Measurements from ENCODE around the gene PLS1. TPM values are rescaled to one million over a fixed set of nuclear protein-coding genes. Genes with fewer than 3 reads are reported as not detected.
"Not testable (repeated sequence)": the region's sequence is repeated elsewhere in the genome, so short reads cannot be mapped to it uniquely, and the experiment has no call there.

PLS1 gene
- total RNA-seq, 4 donors from 2014 or later: 13.5 to 27.8 (median 19.3) TPM

DNA sequence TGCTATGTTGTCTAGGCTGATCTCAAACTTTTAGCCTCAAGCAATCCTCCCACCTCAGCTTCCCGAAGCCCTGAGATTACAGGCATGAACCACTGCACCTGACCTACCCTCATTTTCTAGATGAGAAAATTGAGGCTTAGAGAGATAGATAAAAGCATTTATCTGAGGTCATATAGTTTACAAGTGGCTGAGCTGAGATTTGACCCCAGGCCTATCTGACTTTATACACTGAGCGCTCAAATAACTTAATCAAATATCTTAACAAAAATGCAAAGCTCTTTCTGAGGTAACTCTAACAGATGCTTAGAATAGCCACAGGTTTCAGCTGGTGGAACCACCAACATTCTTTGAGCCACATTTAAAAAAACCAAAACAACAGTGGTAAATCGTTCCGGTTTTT lies 5.5 kb downstream of the PLS1 start:
- H3K27ac ChIP-seq: no peak overlapping the region
- H3K9me3 ChIP-seq: no peaks in the 10 kb centered on the region
- no peak overlapping the region for H3K4me3 ChIP-seq
- no peak for DNase-seq
- intact Hi-C loops (cut with DNase I): no loop called here
- H3K4me1 ChIP-seq: peaks cover 3 to 16% (median 7%) of the 10 kb centered on the region in 3 donors
- H3K27me3 ChIP-seq: no peaks in the 10 kb centered on the region
- no peaks in the 10 kb centered on the region for H3K36me3 ChIP-seq
- TF ChIP-seq, protein P1, sequence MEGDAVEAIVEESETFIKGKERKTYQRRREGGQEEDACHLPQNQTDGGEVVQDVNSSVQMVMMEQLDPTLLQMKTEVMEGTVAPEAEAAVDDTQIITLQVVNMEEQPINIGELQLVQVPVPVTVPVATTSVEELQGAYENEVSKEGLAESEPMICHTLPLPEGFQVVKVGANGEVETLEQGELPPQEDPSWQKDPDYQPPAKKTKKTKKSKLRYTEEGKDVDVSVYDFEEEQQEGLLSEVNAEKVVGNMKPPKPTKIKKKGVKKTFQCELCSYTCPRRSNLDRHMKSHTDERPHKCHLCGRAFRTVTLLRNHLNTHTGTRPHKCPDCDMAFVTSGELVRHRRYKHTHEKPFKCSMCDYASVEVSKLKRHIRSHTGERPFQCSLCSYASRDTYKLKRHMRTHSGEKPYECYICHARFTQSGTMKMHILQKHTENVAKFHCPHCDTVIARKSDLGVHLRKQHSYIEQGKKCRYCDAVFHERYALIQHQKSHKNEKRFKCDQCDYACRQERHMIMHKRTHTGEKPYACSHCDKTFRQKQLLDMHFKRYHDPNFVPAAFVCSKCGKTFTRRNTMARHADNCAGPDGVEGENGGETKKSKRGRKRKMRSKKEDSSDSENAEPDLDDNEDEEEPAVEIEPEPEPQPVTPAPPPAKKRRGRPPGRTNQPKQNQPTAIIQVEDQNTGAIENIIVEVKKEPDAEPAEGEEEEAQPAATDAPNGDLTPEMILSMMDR (IDR thresholded peaks at IDR 0.05): no peak
- TF ChIP-seq POLR2A (IDR thresholded peaks at IDR 0.05): no peak
- WGBS, 2 donors: 85 to 94% methylated on average over 4 of the region's 4 CpGs

DNA sequence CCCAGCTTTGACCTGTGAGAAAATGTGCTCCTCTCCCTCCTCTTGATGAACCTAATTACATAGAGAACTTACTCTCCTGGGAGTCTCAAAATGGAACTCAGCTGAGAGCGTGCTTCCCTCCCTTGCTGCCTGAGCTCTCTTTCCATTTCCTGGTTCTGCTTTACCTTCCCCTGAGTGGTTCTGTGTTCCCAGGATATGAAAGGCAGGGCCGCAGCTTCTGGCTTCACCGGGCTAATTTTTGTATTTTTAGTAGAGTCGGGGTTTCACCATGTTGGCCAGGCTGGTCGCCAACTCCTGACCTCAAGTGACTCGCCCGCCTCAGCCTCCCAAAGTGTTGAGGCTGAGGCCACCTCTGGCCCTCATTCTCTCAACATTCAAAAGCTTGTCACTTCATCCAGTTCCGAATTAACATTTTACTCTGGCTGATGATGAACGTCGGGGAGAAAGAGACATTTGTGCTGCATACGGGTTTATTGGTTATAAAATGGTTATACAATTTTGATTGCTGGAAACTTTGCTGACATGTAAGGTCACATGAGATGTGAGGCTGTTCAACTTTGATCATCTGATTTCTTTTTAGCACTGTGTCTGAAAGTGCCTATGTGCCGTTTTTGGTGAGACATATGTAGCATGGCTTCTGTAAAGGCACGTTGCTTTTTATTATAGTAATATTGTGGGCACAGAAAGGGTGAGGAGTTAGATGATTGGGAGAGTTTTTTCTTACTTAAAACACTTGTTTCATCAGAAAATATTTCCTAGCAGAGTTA lies 6.6 kb downstream of the PLS1 start:
- intact Hi-C loops (cut with DNase I): no loop called here
- Histone ChIP-seq H3K27me3 (no peaks in the 10 kb centered on the region), H3K9me3 (no peaks in the 10 kb centered on the region), H3K4me3 (no peak overlapping the region), H3K27ac (no peak overlapping the region), H3K36me3 (no peaks in the 10 kb centered on the region), H3K4me1 (peaks cover 0 to 5% (median 0%) of the 10 kb centered on the region in 3 donors)
- DNase-seq: no peak
- no peak for TF ChIP-seq POLR2A (IDR thresholded peaks at IDR 0.05)
- TF ChIP-seq, protein P1 (IDR thresholded peaks at IDR 0.05): no peak
- 89 to 90% methylated on average over 13 of the region's 13 CpGs for WGBS, 2 donors

DNA sequence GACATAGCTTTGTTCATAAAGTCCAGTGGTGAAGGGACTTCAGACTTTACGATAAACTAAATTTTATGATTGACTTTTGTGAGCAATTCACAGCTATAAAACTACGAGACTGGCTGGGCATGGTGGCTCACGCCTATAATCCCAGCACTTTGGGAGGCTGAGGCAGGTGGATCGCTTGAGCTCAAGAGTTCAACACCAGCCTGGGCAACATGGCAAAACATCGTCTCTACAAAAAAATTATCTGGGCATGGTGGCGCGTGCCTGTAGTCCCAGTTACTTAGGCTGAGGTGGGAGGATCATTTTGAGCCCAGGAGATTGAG lies 7.2 kb downstream of the PLS1 start:
- DNase-seq; H3K4me3 ChIP-seq; H3K36me3 ChIP-seq; H3K4me1 ChIP-seq; H3K9me3 ChIP-seq; H3K27ac ChIP-seq; intact Hi-C loops (cut with DNase I); H3K27me3 ChIP-seq: not testable (repeated sequence)
- WGBS, 2 donors: 96 to 97% methylated on average over 7 of the region's 7 CpGs

DNA sequence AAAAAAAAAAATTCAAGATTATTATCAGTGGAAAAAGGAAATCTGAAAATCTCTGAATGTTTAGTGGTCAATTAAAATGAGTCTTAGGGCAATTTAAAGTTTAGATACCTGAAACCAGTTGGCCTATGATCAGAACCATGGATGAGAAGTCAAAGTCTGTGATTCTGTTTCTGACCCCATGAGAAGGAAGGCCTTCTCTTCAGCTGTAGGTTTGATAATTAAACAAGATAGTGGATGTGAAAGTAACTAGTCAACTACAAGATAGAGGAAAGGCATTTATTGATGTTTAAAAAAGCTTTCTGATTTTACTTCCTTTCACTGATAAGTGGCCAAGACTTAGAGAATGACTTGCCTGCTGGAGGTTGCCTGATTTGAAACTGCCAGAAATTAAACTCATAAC lies 8.7 kb downstream of the PLS1 start:
- Histone ChIP-seq H3K9me3 (no peaks in the 10 kb centered on the region), H3K27ac (no peak overlapping the region), H3K4me1 (no peaks in the 10 kb centered on the region), H3K36me3 (no peaks in the 10 kb centered on the region), H3K27me3 (no peaks in the 10 kb centered on the region), H3K4me3 (no peak overlapping the region)
- no peak for TF ChIP-seq POLR2A (IDR thresholded peaks at IDR 0.05)
- TF ChIP-seq, protein P1 (IDR thresholded peaks at IDR 0.05): no peak
- DNase-seq: no peak
- intact Hi-C loops (cut with DNase I): no loop called here

DNA sequence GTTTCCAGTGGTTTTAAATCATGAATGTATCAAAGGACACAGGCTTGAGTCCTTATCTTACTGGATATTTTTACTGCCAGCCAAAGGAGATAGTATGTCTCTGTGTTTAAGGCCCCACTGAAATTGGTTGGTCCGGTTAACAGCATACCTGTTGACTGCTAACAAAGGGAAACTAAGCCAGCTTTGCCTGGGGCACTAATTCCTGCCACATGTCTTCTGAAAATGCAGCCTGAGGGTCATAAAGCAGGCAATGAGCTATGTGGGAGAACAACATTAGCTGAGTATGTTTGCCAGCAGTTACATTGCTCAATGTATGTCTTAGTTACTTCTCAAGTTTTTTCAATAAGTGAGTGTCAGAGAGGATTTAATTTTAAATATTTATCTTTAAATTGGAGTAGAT lies 12.4 kb downstream of the PLS1 start:
- Histone ChIP-seq H3K27ac (no peak overlapping the region), H3K36me3 (no peaks in the 10 kb centered on the region), H3K4me1 (no peaks in the 10 kb centered on the region), H3K4me3 (no peak overlapping the region), H3K9me3 (no peaks in the 10 kb centered on the region), H3K27me3 (no peaks in the 10 kb centered on the region)
- no peak for DNase-seq
- 83% methylated on average over 1 of the region's 1 CpG; no CpG with 5 or more reads in 1 of the 2 donors for WGBS, 2 donors
- TF ChIP-seq, protein P1 (IDR thresholded peaks at IDR 0.05): no peak
- no peak for TF ChIP-seq POLR2A (IDR thresholded peaks at IDR 0.05)
- intact Hi-C loops (cut with DNase I): no loop called here

DNA sequence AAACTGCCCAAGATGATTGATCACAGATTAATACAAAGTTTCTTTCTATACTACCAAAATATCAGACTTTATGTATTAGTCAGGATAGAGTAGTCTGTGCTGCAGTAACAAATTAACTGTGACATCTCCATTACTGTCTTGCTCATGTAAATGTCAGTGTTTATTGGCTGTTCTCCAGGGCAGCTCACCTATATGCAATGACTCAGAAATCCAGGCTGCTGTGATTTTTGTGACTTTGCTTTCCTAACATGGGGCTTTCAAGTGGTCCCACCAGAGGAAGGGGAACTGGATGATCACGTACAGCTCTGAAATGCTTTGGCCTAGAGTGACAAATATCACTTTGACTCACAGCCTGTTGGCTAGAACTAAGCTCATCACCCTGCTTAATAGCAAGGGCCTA lies 12.9 kb downstream of the PLS1 start:
- intact Hi-C loops (cut with DNase I): no loop called here
- TF ChIP-seq, protein P1 (IDR thresholded peaks at IDR 0.05): no peak
- no peak for TF ChIP-seq POLR2A (IDR thresholded peaks at IDR 0.05)
- Histone ChIP-seq H3K4me3 (no peak overlapping the region), H3K27ac (no peak overlapping the region), H3K9me3 (no peaks in the 10 kb centered on the region), H3K27me3 (no peaks in the 10 kb centered on the region), H3K4me1 (no peaks in the 10 kb centered on the region), H3K36me3 (no peaks in the 10 kb centered on the region)
- no peak for DNase-seq
- 100% methylated on average over 1 of the region's 1 CpG for WGBS, 2 donors
